LNCaP clone FGC (cell line): ENCODE measurements around the gene HK3.

Experiments used
- DNase-seq: peaks from one replicate; pipeline ENCODE4 v3.0.0-alpha.2; 2011; ENCODE audit warnings: low read depth
- H3K4me3 ChIP-seq: 2 replicates; pipeline ENCODE4 v1.5.1; 2011; ENCODE audit warnings: mild to moderate bottlenecking, low read depth, low read length, control low read depth
- TF ChIP-seq, protein P1 (sequence below): IDR thresholded peaks from 2 replicates; pipeline ENCODE4 v1.5.1; 2012; ENCODE audit warnings: mild to moderate bottlenecking; ENCODE audit not compliant: control insufficient read depth, insufficient read depth; ENCODE audit errors: extremely low read depth

HK3 gene

DNA sequence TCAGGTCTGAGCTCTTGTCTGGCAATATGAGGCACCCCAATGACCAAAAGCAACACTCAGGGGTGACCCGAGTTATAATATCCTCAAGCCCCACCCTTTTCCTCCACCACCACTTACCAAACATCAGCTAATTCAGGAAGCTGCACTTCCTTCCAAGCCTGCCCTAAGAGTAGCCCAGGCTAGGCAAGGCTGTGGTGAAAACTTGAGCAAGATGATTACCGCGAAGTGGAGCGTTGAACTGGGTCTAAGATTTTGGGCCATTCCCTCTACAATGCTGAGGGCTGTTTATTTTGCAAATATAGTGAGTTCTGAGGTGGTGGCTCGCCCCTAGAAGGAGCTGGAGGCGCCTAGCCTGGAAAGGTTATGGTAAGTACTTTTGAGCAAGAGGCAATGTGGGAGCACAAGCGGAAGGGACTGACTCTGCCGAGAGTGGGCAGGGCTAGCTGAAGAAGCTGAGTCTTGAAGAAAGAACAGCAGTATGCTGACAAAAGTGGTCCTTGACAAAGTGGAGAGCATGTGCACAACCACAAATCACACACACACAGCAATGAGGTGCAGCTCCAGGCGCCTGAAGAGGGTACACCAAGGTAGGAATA is at the start of gene HK3:
HK3 (minus strand) TSS at position 51 of the 596 bp plus-strand sequence. CDS start 3,187 bp downstream, outside the sequence.
- DNase-seq: no peak
- no peak within 1 kb of the TSS for H3K4me3 ChIP-seq
- TF ChIP-seq, protein P1, sequence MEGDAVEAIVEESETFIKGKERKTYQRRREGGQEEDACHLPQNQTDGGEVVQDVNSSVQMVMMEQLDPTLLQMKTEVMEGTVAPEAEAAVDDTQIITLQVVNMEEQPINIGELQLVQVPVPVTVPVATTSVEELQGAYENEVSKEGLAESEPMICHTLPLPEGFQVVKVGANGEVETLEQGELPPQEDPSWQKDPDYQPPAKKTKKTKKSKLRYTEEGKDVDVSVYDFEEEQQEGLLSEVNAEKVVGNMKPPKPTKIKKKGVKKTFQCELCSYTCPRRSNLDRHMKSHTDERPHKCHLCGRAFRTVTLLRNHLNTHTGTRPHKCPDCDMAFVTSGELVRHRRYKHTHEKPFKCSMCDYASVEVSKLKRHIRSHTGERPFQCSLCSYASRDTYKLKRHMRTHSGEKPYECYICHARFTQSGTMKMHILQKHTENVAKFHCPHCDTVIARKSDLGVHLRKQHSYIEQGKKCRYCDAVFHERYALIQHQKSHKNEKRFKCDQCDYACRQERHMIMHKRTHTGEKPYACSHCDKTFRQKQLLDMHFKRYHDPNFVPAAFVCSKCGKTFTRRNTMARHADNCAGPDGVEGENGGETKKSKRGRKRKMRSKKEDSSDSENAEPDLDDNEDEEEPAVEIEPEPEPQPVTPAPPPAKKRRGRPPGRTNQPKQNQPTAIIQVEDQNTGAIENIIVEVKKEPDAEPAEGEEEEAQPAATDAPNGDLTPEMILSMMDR: no peak

- TF ChIP-seq, protein P1: no peak
- no peak for DNase-seq
- H3K4me3 ChIP-seq: no peak overlapping the region
Measured at GRCh38 chr5:176948458-176948857, 49.3 kb upstream of the HK3 start.

DNA sequence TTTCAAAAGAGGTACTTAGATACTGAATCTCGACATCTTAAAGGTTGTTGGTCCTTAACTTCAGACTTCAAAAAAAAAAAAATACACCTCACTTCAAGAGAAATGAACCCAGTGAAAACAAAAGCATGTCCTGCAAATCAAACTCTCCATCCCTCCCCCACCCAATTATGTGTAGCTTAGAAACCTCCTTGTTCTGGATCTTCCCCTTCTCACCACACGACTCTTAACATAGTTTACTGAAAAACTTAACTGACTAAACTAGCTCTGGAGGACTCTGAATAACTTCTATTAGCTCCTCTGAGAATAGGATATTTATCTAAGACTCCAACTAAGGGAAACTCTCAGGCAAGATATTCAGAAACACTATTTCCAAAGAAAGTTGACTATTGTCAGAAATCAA is 48.7 kb upstream of the HK3 start:
- no peak for DNase-seq
- TF ChIP-seq, protein P1: no peak
- H3K4me3 ChIP-seq: no peak overlapping the region

GRCh38 chr5:176944268-176944667 is 45.1 kb upstream of the HK3 start:
- TF ChIP-seq, protein P1: no peak
- no peak overlapping the region for H3K4me3 ChIP-seq
- DNase-seq: peak; percentile 14

GRCh38 chr5:176943816-176944215 is 44.7 kb upstream of the HK3 start:
- no peak overlapping the region for H3K4me3 ChIP-seq
- DNase-seq: no peak
- TF ChIP-seq, protein P1: no peak

- TF ChIP-seq, protein P1: no peak
- no peak for DNase-seq
- no peak overlapping the region for H3K4me3 ChIP-seq
Measured at GRCh38 chr5:176941951-176942350, 42.8 kb upstream of the HK3 start.

DNA sequence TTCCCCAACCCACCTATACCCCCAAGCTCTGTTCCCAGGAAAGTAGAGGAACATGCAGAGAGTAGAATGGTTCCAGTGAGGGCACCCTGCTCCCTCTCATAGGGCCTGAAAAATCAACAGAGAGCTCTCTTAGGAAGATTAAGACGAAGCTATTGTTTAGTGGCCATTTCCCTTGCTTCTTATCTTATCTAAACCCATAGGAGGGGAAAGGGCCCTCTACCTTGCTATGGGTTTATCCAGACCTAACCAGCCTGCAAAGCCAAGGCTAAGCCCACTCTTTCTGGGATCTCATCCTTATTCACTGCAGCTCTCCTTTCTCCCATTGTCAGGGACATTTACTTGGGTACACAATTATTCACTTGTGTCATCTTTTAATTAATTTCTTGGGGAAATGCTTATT is 39.3 kb upstream of the HK3 start:
- TF ChIP-seq, protein P1: no peak
- no peak overlapping the region for H3K4me3 ChIP-seq
- no peak for DNase-seq
